ENCODE data around the gene DIDO1. TPM values are rescaled to one million over a fixed set of nuclear protein-coding genes. Genes with fewer than 3 reads are reported as not detected.

The DIDO1 gene
- total and polyA plus RNA-seq, 2 of the 13 experiments (the other 11 are each of a cell fraction or from before 2014, with no cell fraction given), result 75.0 to 75.1 TPM

- no peak for TF ChIP-seq SYNCRIP (IDR thresholded peaks at IDR 0.05; ENCODE audit: insufficient read depth, low read depth, low read length)
- TF ChIP-seq ZNF33B (CRISPR knock-in tag; IDR thresholded peaks at IDR 0.05), result no peak
- peak; percentile 69; the same call in 1 of the 2 replicates for TF ChIP-seq ZNF12 (CRISPR knock-in tag; IDR thresholded peaks at IDR 0.05)
- no peak; the same call in 1 of the 2 replicates for TF ChIP-seq ZNF773 (CRISPR knock-in tag; IDR thresholded peaks at IDR 0.05; ENCODE audit: borderline replicate concordance)
- peak; percentile 60; the same call in 1 of the 2 replicates for TF ChIP-seq ZNF121 (CRISPR knock-in tag; IDR thresholded peaks at IDR 0.05)
- TF ChIP-seq HNRNPUL1 (IDR thresholded peaks at IDR 0.05; ENCODE audit: low read depth, low read length), result no peak
- TF ChIP-seq ZFP82 (CRISPR knock-in tag; IDR thresholded peaks at IDR 0.05; ENCODE audit: borderline replicate concordance), result no peak
- TF ChIP-seq FOXO4 (CRISPR knock-in tag; conservative IDR thresholded peaks at IDR 0.05), result no peak
- peak; percentile 8; the same call in 1 of the 2 replicates for TF ChIP-seq ARNTL (CRISPR knock-in tag; IDR thresholded peaks at IDR 0.05)
- peak; percentile 39; the same call in 1 of the 2 replicates for TF ChIP-seq ARID5B (CRISPR knock-in tag; IDR thresholded peaks at IDR 0.05)
- peak; percentile 76 for TF ChIP-seq ZFX (CRISPR knock-in tag; IDR thresholded peaks at IDR 0.05; ENCODE audit: low read depth)
- TF ChIP-seq SIN3A (IDR thresholded peaks at IDR 0.05; ENCODE audit: borderline replicate concordance, low read depth, low read length), result peak; percentile 73; the same call in 1 of the 2 replicates
- TF ChIP-seq ZNF639 (CRISPR knock-in tag; conservative IDR thresholded peaks at IDR 0.05), result no peak; the same call in 1 of the 2 replicates
Measured at GRCh38 chr20:62900052-62900691, 26.1 kb downstream of the DIDO1 start (continued).

All from HepG2 (cell line).